Heart right ventricle (tissue), 16 donors: ENCODE measurements around the gene TMC5. TPM values are rescaled to one million over a fixed set of nuclear protein-coding genes. Genes with fewer than 3 reads are reported as not detected.

ENCODE experiments used
- ATAC-seq, 8 donors: fragments of 200-7000 bp; cut with Tn5 transposase; one replicate each; pipeline ENCODE4 v1.9.1; 2020; ENCODE audit warnings: mild to moderate bottlenecking in 8 of 8, moderate library complexity in 8 of 8, moderate number of reproducible peaks in 1 of 8
- DNase-seq, 2 donors: peaks; one replicate each; pipeline ENCODE4 v3.0.0-alpha.2; 2020
- H3K27ac ChIP-seq, 10 donors: fragments of 200-600 bp; sonication (generic) in 2 of 10; one replicate each; pipeline versions ENCODE4 v1.5.0 to v1.8.0; 2020 to 2022; ENCODE audit warnings: mild to moderate bottlenecking in 3 of 10
- H3K27me3 ChIP-seq, 7 donors: fragments of 200-600 bp; one replicate each; pipeline ENCODE4 v1.8.0; 2021 to 2022; ENCODE audit warnings: mild to moderate bottlenecking in 2 of 7
- H3K36me3 ChIP-seq, 9 donors: fragments of 200-600 bp; sonication (generic) in 1 of 9; one replicate each; pipeline versions ENCODE4 v1.5.0 to v1.8.0; 2020 to 2022; ENCODE audit warnings: mild to moderate bottlenecking in 2 of 9
- H3K4me1 ChIP-seq, 9 donors: fragments of 200-600 bp; sonication (generic) in 1 of 9; one replicate each; pipeline versions ENCODE4 v1.5.0 to v1.8.0; 2020 to 2022; ENCODE audit warnings: mild to moderate bottlenecking in 4 of 9
- H3K4me3 ChIP-seq, 10 donors: fragments of 200-600 bp; sonication (generic) in 2 of 10; one replicate each; pipeline versions ENCODE4 v1.5.0 to v1.8.0; 2020 to 2022; ENCODE audit warnings: mild to moderate bottlenecking in 7 of 10, moderate library complexity in 2 of 10
- H3K9me3 ChIP-seq, 11 donors: fragments of 200-600 bp in 10 of 11; sonication (generic) in 2 of 11; one replicate each; pipeline versions ENCODE4 v1.5.0 to v1.8.0; 2013 to 2022; ENCODE audit warnings: mild to moderate bottlenecking in 2 of 11, control low read depth in 1 of 11, moderate library complexity in 1 of 11
- CTCF ChIP-seq, 9 donors: fragments of 200-600 bp; sonication (generic) in 2 of 9; IDR thresholded peaks; one replicate each; pipeline versions ENCODE4 v1.5.0 to v1.8.0; 2021 to 2022; ENCODE audit warnings: antibody characterized with exemption in 9 of 9, mild to moderate bottlenecking in 5 of 9, moderate library complexity in 1 of 9
- WGBS, 2 donors: extraction: QIAGEN DNeasy Blood & Tissue Kit; methylation state at CpG; one replicate each; pipeline ENCODE4 v1.1.7; 2013; ENCODE audit warnings: inconsistent platforms in 1 of 2; 5-methylcytosine and 5-hydroxymethylcytosine counted together
- intact Hi-C, 10 donors: fragments of 100-400 bp; cut with DNase I; formaldehyde crosslinking; loops; one replicate each; pipeline versions ENCODE4 v1.11.1 to v1.14.2; 2022
- polyA plus RNA-seq, 2 donors: library from polyadenylated mRNA; stranded (reverse); fragments of 200-250 nt; gene quantifications; one replicate each; pipeline ENCODE4 v1.2.3, GENCODE V29; 2013
- total RNA-seq, 10 donors: library from RNA; stranded (reverse); fragmentation: NEBNext Ultra II Directional in 3 of 10; extraction: Animal tissue kit (Norgen Biotek cat#: 25700) in 3 of 10; gene quantifications; one replicate each; pipeline versions ENCODE4 v1.2.1 to v1.2.4, GENCODE V29; 2021 to 2023
- donor health status: Arrhythmogenic right ventricular cardiomyopathy.
- donor health status: ischemic (EF 13 %, LVEDD 7.1; RV severe dilation, severe dysfunction).
- donor health status: healthy with polysubstance abuse.
- donor health status: DM: no; HTN: yes; CAD: no.
- donor health status: DM: no; HTN: no; CAD: no.
- donor health status: ischemic (EF 25% LVEDD 6.9; RV normal size, moderate dysfunction).
- donor health status: ischemic (EF 25% LVEDD 5.7; RV mildly dilated, moderate dysfunction).
- donor health status: healthy.
- donor health status: DM: yes; HTN: yes; CAD: no.
- donor health status: Ischemic cardiomyopathy.
- donor health status: ischemic (EF 35%, LVEDD 5.7; RV mildly dilated, moderate dysfunction).
- donor health status: nonischemic (EF 11% LVEDD 7.7; RV severe dilation, severe dysfunction).
- donor health status: DM: yes; HTN: yes; CAD: no.
- donor health status: PGD.
- donor health status: ischemic (EF 29% LVEDD 5.4; RV normal size, mild dysfunction).
- donor health status: nonischemic (EF 23%, LVEDD 6.1; RV moderate dilation, normal function).

Gene TMC5
- total and polyA plus RNA-seq, 12 donors: under 0.01 to 0.13 (median 0.10) TPM; not detected in 8

GRCh38 chr16:19497176-19497575 is 79.5 kb downstream of the TMC5 start:
- intact Hi-C loops: no loop called here
- 81 to 82% methylated on average over 5 of the region's 5 CpGs for WGBS, 2 donors
- Histone ChIP-seq H3K4me3 (no peak overlapping the region), H3K36me3 (peaks cover 0 to 48% (median 9%) of the 10 kb centered on the region in 9 donors), H3K27ac (peak overlapping the region in 1 of 10 donors; percentile 26), H3K4me1 (peaks cover 0 to 19% (median 0%) of the 10 kb centered on the region in 9 donors), H3K27me3 (no peaks in the 10 kb centered on the region), H3K9me3 (no peaks in the 10 kb centered on the region)
- no peak for TF ChIP-seq CTCF (IDR thresholded peaks at IDR 0.05)
- ATAC-seq: no peak
- DNase-seq: no peak

GRCh38 chr16:19499006-19499405 is 81.3 kb downstream of the TMC5 start:
- no peaks in the 10 kb centered on the region for H3K27me3 ChIP-seq
- H3K27ac ChIP-seq: no peak overlapping the region
- no peaks in the 10 kb centered on the region for H3K9me3 ChIP-seq
- peaks cover 0 to 66% (median 19%) of the 10 kb centered on the region in 9 donors for H3K36me3 ChIP-seq
- ATAC-seq (no peak), DNase-seq (no peak)
- H3K4me1 ChIP-seq: peaks cover 0 to 10% (median 0%) of the 10 kb centered on the region in 9 donors
- 73 to 79% methylated on average over 5 of the region's 5 CpGs for WGBS, 2 donors
- no peak for TF ChIP-seq CTCF (IDR thresholded peaks at IDR 0.05)
- intact Hi-C loops: no loop called here
- no peak overlapping the region for H3K4me3 ChIP-seq

- ATAC-seq (no peak), DNase-seq (no peak)
- no peak overlapping the region for H3K27ac ChIP-seq
- H3K9me3 ChIP-seq: no peaks in the 10 kb centered on the region
- peaks cover 0 to 71% (median 22%) of the 10 kb centered on the region in 9 donors for H3K36me3 ChIP-seq
- H3K4me3 ChIP-seq: no peak overlapping the region
- intact Hi-C loops: no loop called here
- H3K4me1 ChIP-seq: peaks cover 0 to 7% (median 0%) of the 10 kb centered on the region in 9 donors
- H3K27me3 ChIP-seq: no peaks in the 10 kb centered on the region
- 70 to 90% methylated on average over 3 of the region's 3 CpGs for WGBS, 2 donors
- TF ChIP-seq CTCF (IDR thresholded peaks at IDR 0.05): no peak
Measured at GRCh38 chr16:19499481-19499880, 81.8 kb downstream of the TMC5 start.

GRCh38 chr16:19502395-19503131 is 84.9 kb downstream of the TMC5 start:
- DNase-seq (peak in 1 of 2 donors; percentile 73), ATAC-seq (peak in 5 of 8 donors; percentile 52 to 79 (median 68))
- no peak overlapping the region for H3K4me3 ChIP-seq
- peaks cover 0 to 12% (median 0%) of the 10 kb centered on the region in 9 donors for H3K4me1 ChIP-seq
- no peaks in the 10 kb centered on the region for H3K27me3 ChIP-seq
- peaks cover 0 to 98% (median 29%) of the 10 kb centered on the region in 9 donors for H3K36me3 ChIP-seq
- no peak overlapping the region for H3K27ac ChIP-seq
- 94 to 98% methylated on average over 3 of the region's 3 CpGs for WGBS, 2 donors
- peak; percentile 55 to 84 (median 74) for TF ChIP-seq CTCF (IDR thresholded peaks at IDR 0.05)
- intact Hi-C loops: loop anchor here in 9 of 10 donors (1.0 to 10.0 kb wide), 6 partner anchors 335 to 418 kb away; partner anchors contain the start of gene SYT17 (in 1 of the 9)
- no peaks in the 10 kb centered on the region for H3K9me3 ChIP-seq
